Fibroblast of the conjunctiva (primary cell): Measurements from ENCODE around the gene PON3.
"Not testable (repeated sequence)": the region's sequence is repeated elsewhere in the genome, so short reads cannot be mapped to it uniquely, and the experiment has no call there.

ENCODE experiments used
- DNase-seq: peaks from one replicate; pipeline ENCODE4 v3.0.0-alpha.2; 2010; ENCODE audit warnings: low read depth

The PON3 gene

DNA sequence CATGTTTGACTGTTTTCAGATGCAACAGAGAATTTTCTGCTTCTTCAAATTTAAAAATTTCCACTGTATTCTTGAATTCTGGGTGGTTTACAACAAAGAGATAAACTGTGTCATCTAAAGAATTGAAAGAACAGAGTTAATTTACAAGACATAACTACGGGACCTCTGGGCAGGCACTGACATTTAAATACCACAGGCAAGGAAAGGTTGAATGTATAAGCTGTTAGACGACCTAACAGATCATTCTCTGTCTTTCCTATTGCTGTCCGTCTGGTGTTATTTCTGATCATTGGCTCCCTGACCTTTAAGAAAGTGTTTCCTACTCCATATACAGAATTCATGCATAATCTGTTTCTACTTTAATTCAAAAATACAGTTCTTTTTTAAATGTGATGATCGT, 15.5 kb upstream of the PON3 start:
- DNase-seq = no peak

DNA sequence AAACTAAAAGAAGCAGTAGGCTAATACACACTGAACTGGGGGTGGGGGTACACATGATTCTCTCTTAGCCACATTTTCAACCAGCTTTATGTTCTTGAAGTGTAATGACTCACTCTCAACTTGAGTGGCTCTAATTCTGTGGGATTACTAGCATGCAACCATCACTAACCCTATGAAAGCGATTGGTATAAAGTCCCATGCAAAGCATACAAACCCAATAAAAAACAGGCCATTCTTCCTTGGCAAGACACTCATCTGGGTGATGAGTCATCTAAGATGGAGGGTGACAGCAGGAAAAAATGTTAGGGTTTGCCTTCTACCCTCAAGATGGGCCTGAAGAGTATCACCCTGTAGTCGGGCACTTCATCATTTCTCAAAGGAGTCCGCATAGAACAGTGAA, 14.9 kb upstream of the PON3 start:
- DNase-seq = no peak

DNA sequence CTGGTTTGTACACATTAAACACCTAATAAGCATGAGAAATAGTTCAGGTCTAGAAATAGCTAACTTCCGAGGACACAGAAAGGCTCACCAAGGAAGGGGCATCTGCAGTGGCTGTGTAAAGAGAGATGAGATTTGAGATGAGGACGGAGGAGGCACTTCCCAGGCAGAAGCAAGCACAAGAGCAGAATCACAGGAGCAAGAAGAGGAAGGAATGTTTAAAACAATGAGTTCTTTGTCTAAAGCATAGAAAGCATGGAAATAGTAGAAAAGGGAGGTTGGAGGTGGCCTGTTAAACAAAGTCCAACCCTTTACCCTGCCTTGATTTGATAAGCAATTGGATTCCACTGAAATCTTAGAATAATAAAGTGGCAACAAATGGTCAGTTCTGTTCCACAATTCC, 11.6 kb upstream of the PON3 start:
- no peak for DNase-seq

DNA sequence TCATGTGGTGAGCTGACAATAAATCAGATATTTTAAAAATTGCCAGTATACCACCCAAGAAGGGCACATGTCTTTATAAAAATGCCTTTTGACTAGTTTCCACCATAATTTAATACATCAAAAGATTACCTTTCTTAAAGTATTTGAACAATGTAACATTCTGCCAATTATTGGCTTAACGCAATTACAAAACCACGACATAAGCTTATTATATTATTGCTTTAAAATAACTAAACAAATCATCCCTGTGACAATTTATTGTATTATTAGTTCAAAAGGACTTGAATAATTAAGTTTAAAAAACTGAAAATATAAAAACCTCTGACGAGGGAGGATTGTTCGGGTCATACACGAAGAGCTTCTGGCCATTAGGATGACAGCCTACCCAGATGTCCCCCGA, 9.6 kb upstream of the PON3 start:
- no peak for DNase-seq

DNA sequence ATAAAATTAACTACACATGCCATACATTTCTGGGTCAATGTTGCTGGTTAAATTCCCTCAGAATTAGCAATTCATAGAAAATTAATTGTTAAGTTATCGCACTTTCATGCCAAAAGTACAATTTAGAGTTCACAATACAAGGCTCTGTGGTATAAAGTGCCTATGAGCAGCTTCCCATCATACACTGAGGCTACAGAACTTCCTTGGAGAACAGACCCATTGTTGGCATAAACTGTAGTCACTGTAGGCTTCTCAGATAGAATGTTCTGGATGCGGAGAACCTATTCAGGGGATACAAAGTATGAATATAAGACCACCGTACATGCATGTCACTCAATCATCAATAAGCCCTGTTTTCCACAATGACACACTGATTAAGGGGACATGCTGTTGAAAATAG, 9.0 kb upstream of the PON3 start:
- DNase-seq = no peak

DNA sequence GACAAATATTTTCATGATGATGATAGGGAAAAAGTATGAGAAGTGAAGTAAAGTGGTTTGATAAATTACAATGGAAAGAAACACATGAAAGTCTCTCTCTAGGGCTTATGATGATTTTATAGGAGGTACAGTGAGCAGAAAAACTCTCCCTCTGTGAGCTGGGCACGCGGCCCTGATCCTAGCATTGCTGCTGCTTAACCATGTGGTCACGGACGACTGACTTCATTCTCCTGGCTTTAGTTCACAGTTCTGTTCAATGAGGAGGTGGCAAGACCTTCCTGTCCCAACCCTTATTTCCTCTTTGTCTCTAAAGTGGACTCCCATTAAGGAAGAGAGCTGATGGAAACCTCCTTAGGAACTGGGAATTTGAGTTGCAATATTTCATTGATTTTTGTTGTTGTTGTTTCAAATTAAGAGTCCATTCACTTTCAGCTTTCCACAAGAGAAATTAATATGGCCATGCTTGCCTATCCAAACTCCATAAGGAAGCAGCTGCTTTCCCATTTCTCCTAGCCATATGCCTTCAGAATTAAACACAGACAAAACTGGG, 8.2 kb upstream of the PON3 start:
- DNase-seq = no peak

DNA sequence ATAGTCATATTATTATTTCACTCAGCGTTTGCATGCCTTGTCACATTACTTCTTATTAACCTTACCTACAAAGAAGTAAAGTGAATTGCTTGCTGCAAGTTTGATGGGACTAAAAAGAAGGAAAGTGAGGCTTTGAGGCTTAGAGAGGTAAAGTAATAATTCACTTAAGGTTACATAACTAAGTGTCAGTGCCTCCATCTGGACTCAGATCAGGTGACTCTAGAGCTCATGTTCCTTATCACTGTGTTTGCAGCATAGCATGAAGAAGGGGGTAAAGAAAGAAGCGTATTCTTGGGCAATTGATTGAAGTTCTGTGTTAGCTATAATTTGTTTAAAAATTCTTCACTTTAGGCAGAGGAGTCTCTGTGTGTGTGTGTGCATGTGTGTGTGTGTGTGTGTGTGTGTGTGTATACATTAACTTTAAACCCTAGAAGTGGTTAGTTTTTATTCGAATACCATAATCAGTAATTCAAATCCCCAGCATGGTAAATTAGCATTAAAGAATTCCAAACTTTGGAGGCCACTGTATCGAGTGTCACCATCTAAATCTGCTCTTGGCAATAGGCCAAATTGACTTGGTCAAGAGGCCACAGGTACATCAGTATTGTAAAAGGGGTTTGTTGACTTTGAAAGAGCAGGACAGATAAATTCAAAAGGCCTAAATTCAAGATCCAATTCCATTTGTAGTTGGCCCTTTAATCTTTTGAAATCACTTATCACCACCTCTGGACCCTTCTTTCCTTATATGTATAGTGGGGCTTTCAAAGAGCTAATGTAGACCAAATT, 2.2 kb upstream of the PON3 start:
- DNase-seq = no peak

DNA sequence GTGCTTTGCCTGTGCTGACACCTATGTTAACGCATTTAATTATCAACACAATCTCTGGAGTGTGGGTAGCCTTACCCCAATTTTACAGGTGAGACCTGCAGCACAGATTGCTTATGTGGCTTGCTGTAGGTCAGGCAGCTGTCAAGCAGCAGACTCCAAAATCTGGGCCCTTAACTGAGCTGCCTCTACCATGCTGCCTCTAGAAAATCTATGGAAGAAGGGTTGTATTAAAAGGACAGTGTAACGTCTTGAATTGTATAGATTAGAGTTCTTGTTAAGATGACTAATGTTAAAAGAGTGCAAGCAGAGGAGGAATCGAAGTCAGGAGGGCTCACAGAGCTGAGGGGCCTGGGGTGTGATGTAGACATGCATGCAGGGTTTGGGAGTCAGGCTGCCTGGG, 1.2 kb upstream of the PON3 start:
- no peak for DNase-seq

DNA sequence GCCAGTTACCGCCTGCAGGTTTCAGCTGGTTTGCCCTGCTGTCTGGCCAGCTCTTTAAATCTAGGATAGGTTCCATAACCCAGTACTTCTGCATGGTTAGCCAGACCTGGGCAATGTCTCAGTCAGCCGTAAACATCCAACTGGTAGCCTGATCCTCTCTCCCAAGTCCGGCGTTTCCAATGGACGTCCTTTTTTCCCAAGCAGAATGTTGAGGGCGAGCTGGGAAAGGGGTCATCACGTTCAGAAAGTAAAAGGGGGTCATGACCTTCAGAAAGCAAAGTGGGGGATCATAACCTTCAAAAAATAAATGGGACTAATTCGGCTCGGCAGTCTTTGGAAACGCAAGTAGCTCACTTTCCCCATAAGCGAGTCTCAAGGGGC, 430 bp downstream of the PON3 start:
- DNase-seq = no peak

DNA sequence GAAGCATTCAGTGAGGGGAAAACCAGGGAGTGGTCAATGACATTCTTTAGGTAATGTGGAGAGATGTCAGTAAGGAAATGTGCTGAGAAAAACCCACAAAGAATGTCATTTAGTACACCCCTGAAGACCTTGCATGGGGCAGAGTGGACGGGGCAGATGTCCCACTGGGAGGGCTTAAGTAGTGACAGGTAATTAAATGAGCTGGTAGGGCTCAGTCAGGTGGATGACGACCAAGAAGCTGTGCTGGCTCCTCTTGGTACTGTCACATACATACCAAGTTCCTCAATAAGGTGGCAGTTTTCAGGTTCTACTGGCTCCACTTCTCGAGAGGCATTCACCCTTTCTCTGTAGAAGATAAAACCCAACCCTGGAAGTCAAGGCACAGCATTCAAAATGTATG, 1.8 kb downstream of the PON3 start:
- no peak for DNase-seq

DNA sequence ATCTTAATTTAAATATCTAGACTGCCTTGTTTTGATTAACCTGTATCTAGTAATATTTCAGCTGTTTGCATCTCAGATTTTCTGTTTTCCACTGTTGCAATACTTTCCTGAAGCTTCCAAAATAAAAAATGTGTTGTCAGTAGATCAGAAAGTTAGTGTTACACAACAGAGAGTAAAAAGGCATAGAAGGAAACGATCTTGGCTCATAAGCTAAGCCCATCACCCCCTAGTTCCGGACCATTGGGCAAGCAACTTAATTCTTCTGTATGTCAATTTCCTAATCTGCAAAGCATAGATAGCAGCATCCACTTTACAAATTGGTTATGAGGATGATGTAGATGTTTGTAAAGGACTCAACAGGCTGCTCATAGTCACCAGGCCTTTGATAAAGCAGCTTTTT, 4.4 kb downstream of the PON3 start:
- DNase-seq = no peak

DNA sequence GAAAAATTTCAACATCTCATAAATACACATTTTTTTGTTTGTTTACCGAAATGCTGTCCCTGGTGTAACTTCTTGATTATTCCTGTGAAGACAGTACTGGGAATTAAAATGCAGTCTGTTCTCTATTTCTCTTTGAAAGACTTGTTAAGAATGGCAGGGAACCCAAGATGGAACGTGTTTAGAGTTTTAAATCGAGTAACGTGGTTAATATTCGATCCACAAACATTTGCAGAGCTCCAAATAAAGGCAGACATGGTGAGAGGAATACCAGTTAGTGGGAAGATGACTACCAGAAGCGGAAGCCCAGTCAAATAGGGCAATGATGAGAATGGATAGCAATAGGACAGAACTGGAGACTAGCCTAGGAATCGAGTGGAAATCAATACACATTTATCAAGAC, 6.7 kb downstream of the PON3 start:
- DNase-seq = no peak

DNA sequence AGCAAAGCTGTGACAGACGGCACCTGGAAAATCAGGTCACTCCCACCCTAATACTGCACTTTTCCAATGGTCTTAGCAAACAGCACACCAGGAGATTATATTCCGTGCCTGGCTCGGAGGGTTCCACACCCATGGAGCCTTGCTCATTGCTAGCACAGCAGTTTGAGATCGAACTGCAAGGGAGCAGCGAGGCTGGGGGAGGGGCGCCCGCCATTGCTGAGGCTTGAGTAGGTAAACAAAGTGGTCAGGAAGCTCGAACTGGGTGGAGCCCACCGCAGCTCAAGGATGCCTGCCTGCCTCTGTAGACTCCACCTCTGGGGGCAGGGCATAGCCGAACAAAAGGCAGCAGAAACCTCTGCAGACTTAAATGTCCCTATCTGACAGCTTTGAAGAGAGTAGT, 16.7 kb downstream of the PON3 start:
- DNase-seq = not testable (repeated sequence)

DNA sequence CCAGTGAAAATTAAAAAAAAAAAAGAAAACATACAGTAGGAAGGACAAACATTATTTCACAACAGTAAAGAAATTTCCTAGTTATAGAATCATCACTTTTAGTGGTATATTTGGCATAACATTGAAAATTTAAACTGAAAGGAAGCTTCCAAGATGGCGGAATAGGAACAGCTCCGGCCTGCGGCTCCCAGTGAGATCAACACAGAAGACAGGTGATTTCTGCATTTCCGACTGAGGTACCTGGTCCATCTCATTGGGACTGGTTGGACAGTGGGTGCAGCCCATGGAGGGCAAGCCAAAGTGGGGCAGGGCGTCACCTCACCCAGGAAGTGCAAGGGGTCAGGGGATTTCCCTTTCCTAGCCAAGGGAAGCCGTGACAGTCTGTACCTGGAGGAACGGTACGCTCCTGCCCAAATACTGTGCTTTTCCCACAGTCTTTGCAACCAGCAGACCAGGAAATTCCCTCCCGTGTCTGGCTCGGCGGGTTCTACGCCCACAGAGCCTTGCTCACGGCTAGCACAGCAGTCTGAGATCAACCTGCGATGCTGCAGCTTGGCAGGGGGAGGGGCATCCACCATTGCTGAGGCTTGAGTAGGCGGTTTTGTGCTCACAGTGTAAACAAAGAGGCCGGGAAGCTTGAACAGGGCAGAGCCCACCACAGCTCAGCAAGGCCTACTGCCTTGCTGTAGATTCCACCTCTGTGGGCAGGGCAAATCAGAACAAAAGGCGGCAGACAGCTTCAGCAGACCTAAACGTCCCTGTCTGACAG, 19.4 kb downstream of the PON3 start:
- no peak for DNase-seq

DNA sequence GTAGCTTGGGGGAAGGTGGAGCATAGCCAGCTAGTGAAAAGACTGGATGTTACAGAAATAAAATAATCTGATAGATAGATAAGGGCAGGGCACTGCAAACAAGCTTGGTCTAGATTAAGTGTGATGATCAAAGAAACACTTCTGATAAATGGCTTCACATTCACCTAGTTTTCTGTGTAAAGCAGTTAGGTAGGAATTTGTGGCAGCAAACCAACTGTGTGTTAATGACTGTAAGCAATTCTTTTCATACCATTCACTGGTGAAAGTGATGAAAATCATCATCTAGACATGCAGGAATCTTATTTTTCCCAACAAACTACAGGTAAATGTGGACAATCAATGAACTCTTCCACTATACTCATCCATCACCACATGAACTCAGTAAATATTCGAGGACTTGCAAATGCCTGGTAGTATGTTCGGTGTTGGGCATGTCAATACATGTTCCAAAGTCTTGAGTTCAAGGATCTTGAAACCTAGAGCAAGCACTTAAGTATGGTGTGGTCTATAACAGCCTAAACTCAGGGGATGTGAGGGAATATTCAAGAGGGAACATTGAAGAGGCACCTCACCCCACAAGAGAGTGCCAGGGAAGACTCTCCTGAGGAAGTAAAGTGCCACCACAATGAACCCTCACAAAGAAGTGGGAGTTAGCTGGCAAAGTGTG, 20.5 kb downstream of the PON3 start:
- DNase-seq = no peak

DNA sequence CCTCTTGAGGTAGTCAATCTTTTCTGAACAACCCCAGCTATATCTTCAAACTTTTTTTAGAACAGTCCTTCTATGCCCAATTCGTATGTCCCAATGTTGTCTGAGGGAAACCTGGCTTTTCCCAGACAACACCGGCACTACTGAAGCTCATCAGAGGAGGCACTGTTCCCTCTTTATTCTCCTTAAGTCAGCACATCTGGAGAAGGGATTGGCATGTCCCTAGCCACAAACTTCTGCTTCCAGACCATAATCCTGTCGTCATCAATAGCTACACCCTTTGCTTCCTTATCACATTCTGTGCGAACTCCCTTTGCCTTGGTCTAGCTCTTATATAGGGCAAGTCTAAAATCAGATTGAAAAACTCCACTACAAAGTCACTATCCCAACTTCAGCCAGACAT, 22.9 kb downstream of the PON3 start:
- no peak for DNase-seq

DNA sequence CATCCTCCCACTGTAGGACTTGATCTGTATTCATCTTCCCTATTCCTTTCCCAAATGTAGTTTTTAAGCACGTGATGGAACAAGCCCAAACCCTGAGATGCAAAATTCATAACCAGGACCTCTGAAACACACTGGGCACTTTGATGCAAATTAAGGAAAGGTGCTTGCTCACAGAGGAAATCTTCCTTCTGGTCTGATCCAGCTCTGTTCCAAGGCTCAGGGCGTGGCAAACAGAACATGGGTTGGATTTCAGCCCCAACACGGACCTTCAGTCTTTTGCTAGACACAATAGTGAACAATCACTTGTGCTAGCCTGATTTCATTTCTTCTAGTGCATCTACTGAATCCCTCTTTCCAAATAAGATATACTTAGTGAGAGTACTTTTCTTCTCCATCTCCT, 27.9 kb downstream of the PON3 start:
- DNase-seq = no peak

DNA sequence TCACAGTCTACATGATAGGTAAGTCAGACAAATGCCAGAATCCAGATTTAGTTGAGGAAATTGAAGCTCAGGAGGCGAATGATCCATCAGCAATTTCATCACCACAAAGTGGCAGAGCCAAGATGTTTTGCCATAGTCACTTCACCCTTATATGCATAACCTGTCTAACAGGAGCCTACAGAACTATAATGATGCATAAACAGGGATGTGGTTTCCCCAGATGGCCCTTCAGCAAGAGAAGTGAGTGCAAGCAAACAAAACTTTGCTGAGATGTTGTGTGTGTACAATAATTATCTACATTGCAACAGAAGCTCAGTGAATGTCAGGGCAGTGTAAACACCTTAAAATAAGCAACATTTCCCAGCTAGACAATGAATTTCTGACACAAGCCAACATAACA, 28.6 kb downstream of the PON3 start:
- no peak for DNase-seq

DNA sequence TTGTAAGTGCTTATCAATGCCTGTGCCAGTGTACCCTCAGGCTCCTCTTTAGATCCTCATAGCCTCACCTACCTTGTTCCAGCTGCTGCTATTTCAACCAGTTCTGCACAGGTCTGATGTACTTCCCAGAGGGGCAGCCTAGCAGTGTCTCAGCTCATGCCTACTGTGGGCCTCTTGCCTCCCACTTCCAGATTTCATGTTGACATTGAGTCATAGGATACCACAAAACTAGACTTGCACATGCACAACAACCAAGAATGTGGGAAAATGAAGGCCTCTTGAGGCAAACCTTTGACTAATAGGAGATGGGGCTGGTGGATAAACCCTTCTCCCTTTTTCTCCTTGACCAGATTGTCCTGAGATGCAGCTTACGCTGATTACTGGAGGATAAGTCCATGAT, 31.0 kb downstream of the PON3 start:
- DNase-seq = no peak

DNA sequence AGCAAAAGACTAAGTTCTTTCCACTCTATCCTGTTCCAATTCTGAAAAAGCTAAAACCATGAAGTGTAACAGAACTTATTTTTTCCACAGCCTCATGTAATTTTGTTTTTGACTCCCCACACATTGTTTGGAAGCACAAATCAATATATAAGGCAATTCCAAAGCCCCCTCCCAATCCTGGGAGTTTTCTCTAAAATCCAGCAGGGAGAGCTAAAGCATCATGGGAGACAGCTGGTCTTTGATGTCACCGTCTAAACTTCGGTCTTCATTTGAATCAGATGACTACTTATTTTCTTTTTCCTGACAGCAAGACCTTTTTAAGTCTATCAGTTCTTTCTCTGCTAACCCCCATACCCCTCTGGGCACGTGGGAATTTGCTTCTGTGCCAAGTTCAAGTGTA, 38.6 kb downstream of the PON3 start:
- no peak for DNase-seq

DNA sequence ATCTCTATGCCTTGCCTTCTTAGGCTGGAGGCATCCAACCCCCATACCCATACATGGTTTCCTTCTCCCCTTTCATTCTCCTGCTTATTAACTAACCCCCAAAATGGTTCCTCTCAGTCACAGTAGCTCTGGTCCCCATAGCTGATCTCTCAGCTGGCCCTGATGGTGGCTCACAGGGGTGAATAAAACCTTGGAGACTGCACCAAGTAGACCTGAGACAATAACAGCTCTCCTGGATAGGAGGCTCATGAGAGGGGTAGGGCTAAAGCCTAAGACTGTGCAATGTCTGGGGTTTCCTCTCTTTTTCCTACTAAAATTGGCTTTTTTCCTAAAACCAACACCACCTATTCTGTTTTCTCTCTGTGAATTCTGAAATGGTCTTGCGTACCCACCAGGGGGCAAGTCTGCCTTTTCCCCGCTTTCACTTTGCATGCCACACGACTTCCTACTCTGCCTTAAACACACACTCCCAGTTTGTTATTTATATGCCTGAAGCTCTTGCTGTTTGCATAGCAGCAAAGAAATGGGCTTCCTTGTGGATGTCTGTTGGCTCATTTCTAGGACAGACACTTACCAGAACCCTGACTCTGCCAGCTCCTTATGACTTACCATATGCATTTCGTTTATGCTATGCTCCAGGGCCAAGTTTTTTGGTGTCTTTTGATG, 53.4 kb downstream of the PON3 start:
- no peak for DNase-seq

DNA sequence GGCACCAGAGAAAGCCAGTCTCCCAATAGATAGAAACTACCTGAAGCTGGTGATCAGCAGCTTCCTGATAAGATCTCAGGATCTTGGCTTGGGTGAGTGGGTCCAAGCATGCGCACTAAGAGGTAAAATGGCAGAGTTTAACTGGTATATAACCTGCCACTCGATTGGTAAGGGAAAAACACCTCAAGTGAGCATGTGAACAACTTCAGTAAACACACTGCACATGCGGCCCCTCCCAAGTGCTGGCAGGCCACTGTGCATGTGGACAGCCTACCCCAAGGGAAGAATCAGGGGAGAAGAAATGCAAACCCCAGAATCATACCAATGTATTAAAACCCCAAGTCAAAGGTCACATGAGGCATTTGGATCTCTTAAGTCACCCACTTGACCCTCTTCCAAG, 54.1 kb downstream of the PON3 start:
- DNase-seq = no peak

DNA sequence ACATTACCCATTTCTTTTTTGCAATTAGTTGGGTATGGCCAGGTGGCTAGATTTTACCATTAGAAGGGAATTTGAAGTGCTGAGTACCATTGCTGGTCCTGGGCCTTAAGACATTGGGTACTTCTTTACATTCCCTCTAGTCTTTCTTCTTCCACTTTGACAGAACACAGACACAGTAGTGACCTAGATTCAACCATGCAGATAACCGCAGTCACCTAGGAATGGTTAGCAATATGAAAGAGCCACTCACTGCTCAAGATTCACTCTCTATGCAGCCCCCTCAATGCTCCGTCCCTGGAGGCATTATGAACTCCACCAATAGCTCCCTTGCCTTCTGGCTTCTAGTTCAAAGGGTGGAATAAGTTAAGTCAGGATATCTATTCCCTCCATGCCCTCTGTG, 55.7 kb downstream of the PON3 start:
- DNase-seq = no peak
